ENCODE results near the gene ARMH3.

DNA sequence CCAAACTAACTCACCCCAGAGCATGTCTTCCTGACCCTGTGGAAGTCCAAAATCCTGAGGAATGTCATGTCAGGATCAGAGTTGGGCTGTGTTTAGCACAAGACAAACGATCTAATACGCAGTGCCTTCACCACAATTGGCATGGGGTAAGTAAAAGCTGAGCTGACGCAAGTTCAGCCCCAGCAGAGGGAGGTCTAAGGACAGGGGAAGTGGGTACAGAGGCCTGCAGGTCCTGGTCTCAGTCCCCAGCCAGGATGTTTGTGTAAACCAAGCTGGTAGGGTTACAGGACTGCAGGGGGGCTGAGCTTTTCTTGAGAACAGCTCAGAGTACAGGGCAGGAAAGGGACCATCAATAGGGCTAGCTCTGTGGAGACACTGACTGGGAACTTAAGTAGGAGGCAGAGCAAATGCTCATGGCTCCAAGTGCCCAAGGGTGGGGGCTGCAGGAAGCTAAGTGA, 207.1 kb downstream of the ARMH3 start:
- TF ChIP-seq, protein P1, sequence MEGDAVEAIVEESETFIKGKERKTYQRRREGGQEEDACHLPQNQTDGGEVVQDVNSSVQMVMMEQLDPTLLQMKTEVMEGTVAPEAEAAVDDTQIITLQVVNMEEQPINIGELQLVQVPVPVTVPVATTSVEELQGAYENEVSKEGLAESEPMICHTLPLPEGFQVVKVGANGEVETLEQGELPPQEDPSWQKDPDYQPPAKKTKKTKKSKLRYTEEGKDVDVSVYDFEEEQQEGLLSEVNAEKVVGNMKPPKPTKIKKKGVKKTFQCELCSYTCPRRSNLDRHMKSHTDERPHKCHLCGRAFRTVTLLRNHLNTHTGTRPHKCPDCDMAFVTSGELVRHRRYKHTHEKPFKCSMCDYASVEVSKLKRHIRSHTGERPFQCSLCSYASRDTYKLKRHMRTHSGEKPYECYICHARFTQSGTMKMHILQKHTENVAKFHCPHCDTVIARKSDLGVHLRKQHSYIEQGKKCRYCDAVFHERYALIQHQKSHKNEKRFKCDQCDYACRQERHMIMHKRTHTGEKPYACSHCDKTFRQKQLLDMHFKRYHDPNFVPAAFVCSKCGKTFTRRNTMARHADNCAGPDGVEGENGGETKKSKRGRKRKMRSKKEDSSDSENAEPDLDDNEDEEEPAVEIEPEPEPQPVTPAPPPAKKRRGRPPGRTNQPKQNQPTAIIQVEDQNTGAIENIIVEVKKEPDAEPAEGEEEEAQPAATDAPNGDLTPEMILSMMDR (IDR thresholded peaks at IDR 0.05 in 4 of 5, conservative IDR thresholded peaks at IDR 0.05 in 1 of 5), result no peak
- TF ChIP-seq POLR2A (IDR thresholded peaks at IDR 0.05), result no peak

All from gastrocnemius medialis (tissue), 4 donors.